HG03457 (cell line): Measurements from ENCODE around the gene SREBF1.

Source experiments
- ATAC-seq: cut with Tn5 transposase; IDR thresholded peaks from one replicate; pipeline ENCODE4 v1.9.1; 2021; ENCODE audit warnings: moderate number of reproducible peaks; ENCODE audit not compliant: unreplicated experiment

Gene SREBF1

GRCh38 chr17:17783116-17783824 is 53.5 kb downstream of the SREBF1 start:
- no peak for ATAC-seq

- no peak for ATAC-seq
Observed at GRCh38 chr17:17782523-17783115, 54.2 kb downstream of the SREBF1 start.

- ATAC-seq, result no peak
Observed at GRCh38 chr17:17781591-17782496, 54.9 kb downstream of the SREBF1 start.

GRCh38 chr17:17780922-17781590 is 55.7 kb downstream of the SREBF1 start:
- no peak for ATAC-seq

- ATAC-seq, result no peak
Observed at GRCh38 chr17:17779015-17779611, 57.7 kb downstream of the SREBF1 start.

GRCh38 chr17:17778308-17779014 is 58.3 kb downstream of the SREBF1 start:
- ATAC-seq, result no peak

- ATAC-seq, result no peak
Observed at GRCh38 chr17:17776889-17777288, 59.9 kb downstream of the SREBF1 start.

GRCh38 chr17:17774009-17774881 is 62.5 kb downstream of the SREBF1 start:
- ATAC-seq, result no peak

GRCh38 chr17:17772231-17772630 is 64.6 kb downstream of the SREBF1 start:
- ATAC-seq, result no peak

GRCh38 chr17:17771498-17772201 is 65.1 kb downstream of the SREBF1 start:
- no peak for ATAC-seq

GRCh38 chr17:17770632-17771044 is 66.1 kb downstream of the SREBF1 start:
- ATAC-seq, result no peak

- ATAC-seq, result no peak
Observed at GRCh38 chr17:17769869-17770631, 66.7 kb downstream of the SREBF1 start.

- ATAC-seq, result no peak
Observed at GRCh38 chr17:17768424-17769088, 68.2 kb downstream of the SREBF1 start.

- no peak for ATAC-seq
Observed at GRCh38 chr17:17767887-17768418, 68.8 kb downstream of the SREBF1 start.

GRCh38 chr17:17767154-17767869 is 69.5 kb downstream of the SREBF1 start:
- no peak for ATAC-seq

- ATAC-seq, result no peak
Observed at GRCh38 chr17:17766744-17767120, 70.1 kb downstream of the SREBF1 start.
